PC-9 (cell line): ENCODE data around the gene ZNF331. TPM values are rescaled to one million over a fixed set of nuclear protein-coding genes. Genes with fewer than 3 reads are reported as not detected.
A peak's percentile ranks its signal among the peaks of the same experiment; 100 is the strongest.

Experiments
- BruUV-seq: library from RNA; stranded (reverse); fragments of 400-500 nt; replicated peaks from 2 replicates; lab custom pipeline; 2021; lab: Mats Ljungman, UMichigan
- CTCF ChIA-PET: fragments of 300-600 bp; sonication (Branson Sonifier 250); formaldehyde crosslinking; loops from one replicate; lab custom pipeline; 2022; ENCODE audit warnings: antibody characterized with exemption; lab: Charles Lee
- POLR2A ChIA-PET: fragments of 300-600 bp; sonication (Branson Sonifier 250); formaldehyde crosslinking; loops from one replicate; lab custom pipeline; 2022; ENCODE audit warnings: antibody characterized with exemption; ENCODE audit not compliant: unreplicated experiment; lab: Charles Lee
- DNase-seq, 2 experiments: peaks; one replicate each; pipeline versions ENCODE4 v3.0.0 to v3.0.0-alpha.2; 2015 to 2022; ENCODE audit warnings: mixed read lengths in 1 of 2
- H2AFZ ChIP-seq: fragments of 200-600 bp; sonication (generic); 2 replicates; pipeline ENCODE4 v1.8.1; 2017; ENCODE audit warnings: antibody characterized with exemption
- H3F3A ChIP-seq: fragments of 200-600 bp; sonication (generic); 2 replicates; pipeline ENCODE4 v1.8.1; 2017; ENCODE audit warnings: antibody characterized with exemption, mild to moderate bottlenecking, low read depth; ENCODE audit not compliant: insufficient read depth
- H3K27ac ChIP-seq: fragments of 200-600 bp; sonication (generic); 2 replicates; pipeline ENCODE4 v1.6.1; 2016; ENCODE audit warnings: mixed run types
- H3K27me3 ChIP-seq: fragments of 200-600 bp; sonication (generic); 2 replicates; pipeline ENCODE4 v1.6.1; 2016; ENCODE audit warnings: low read depth, mixed run types; ENCODE audit not compliant: insufficient read depth
- H3K36me3 ChIP-seq: fragments of 200-600 bp; sonication (generic); 2 replicates; pipeline ENCODE4 v1.6.1; 2016; ENCODE audit warnings: low read depth, mixed run types
- H3K4me1 ChIP-seq: fragments of 200-600 bp; sonication (generic); replicated peaks from 2 replicates; pipeline ENCODE4 v1.6.1; 2016; ENCODE audit warnings: mixed run types; ENCODE audit not compliant: insufficient read depth
- H3K4me2 ChIP-seq: fragments of 200-600 bp; sonication (generic); 2 replicates; pipeline ENCODE4 v1.6.1; 2017; ENCODE audit warnings: mixed run types
- H3K4me3 ChIP-seq: fragments of 200-600 bp; sonication (generic); 2 replicates; pipeline ENCODE4 v1.6.1; 2016; ENCODE audit warnings: mixed run types
- H3K79me2 ChIP-seq: fragments of 200-600 bp; sonication (generic); 2 replicates; pipeline ENCODE4 v1.6.1; 2017; ENCODE audit warnings: low read depth, mixed run types
- H3K9me2 ChIP-seq: fragments of 200-600 bp; sonication (generic); 2 replicates; pipeline ENCODE4 v1.8.1; 2017; ENCODE audit warnings: mild to moderate bottlenecking; ENCODE audit not compliant: insufficient read depth
- H3K9me3 ChIP-seq: fragments of 200-600 bp; sonication (generic); 2 replicates; pipeline ENCODE4 v1.8.1; 2016; ENCODE audit warnings: low read depth; ENCODE audit not compliant: insufficient read depth
- H4K20me1 ChIP-seq: fragments of 200-600 bp; sonication (generic); 2 replicates; pipeline ENCODE4 v1.8.1; 2017; ENCODE audit not compliant: insufficient read depth
- EZH2 ChIP-seq: fragments of 200-600 bp; sonication (generic); IDR thresholded peaks from 2 replicates; pipeline ENCODE4 v1.8.0; 2017; ENCODE audit warnings: antibody characterized with exemption, low read depth
- intact Hi-C: fragments of 100-400 bp; cut with micrococcal nuclease; formaldehyde crosslinking; loops from one replicate; pipeline ENCODE4 v1.10.0; 2022; ENCODE audit not compliant: unreplicated experiment
- total RNA-seq: library from RNA; stranded (reverse); gene quantifications from 2 replicates; pipeline ENCODE4 v1.2.3, GENCODE V29; 2021
- TF ChIP-seq, protein P1 (sequence below): fragments of 200-600 bp; sonication (generic); conservative IDR thresholded peaks from 2 replicates; pipeline ENCODE4 v1.6.1; 2017; ENCODE audit warnings: mixed run types, antibody characterized with exemption, mild to moderate bottlenecking, moderate library complexity

Gene ZNF331
- total RNA-seq, 1 experiment from 2014 or later = 39.2 TPM

DNA sequence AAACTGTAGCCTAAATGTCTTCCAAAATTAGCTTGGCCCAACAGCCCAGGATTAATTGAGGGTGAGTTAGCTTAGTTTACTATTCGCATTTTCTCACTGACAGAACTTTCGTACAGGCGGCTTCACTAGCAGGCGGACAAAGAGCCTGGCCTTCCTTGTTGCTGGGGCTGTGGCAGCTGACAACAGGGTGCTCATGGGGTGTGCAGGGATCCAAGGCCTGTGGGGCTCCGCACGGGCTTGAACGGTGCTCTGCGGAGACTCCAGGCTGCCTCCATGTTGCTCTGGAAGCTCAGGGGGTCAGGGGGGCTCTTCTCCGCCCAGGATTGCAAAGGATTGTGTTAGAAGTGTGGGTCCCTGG lies 57.5 kb downstream of the ZNF331 start:
- Histone ChIP-seq H3K36me3 (no peaks in the 10 kb centered on the region), H3K4me2 (no peak overlapping the region), H2AFZ (no peak overlapping the region), H3K27me3 (no peaks in the 10 kb centered on the region), H3F3A (peaks cover 18% of the 10 kb centered on the region; the same call in 1 of the 2 replicates), H3K79me2 (no peaks in the 10 kb centered on the region), H3K9me2 (no peaks in the 10 kb centered on the region), H3K27ac (no peak overlapping the region), H3K4me3 (no peak overlapping the region), H4K20me1 (no peaks in the 10 kb centered on the region), H3K9me3 (no peaks in the 10 kb centered on the region), H3K4me1 (peaks cover 15% of the 10 kb centered on the region)
- ChIA-PET POLR2A (no interaction called here), CTCF (interaction anchor here (0.5 kb wide), 1 partner anchor 32 kb away, joined by 3 read pairs; no protein-coding TSS in a partner anchor)
- intact Hi-C loops = no loop called here
- BruUV-seq = no TSS peak
- TF ChIP-seq, protein P1, sequence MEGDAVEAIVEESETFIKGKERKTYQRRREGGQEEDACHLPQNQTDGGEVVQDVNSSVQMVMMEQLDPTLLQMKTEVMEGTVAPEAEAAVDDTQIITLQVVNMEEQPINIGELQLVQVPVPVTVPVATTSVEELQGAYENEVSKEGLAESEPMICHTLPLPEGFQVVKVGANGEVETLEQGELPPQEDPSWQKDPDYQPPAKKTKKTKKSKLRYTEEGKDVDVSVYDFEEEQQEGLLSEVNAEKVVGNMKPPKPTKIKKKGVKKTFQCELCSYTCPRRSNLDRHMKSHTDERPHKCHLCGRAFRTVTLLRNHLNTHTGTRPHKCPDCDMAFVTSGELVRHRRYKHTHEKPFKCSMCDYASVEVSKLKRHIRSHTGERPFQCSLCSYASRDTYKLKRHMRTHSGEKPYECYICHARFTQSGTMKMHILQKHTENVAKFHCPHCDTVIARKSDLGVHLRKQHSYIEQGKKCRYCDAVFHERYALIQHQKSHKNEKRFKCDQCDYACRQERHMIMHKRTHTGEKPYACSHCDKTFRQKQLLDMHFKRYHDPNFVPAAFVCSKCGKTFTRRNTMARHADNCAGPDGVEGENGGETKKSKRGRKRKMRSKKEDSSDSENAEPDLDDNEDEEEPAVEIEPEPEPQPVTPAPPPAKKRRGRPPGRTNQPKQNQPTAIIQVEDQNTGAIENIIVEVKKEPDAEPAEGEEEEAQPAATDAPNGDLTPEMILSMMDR = no peak
- no peak for DNase-seq

DNA sequence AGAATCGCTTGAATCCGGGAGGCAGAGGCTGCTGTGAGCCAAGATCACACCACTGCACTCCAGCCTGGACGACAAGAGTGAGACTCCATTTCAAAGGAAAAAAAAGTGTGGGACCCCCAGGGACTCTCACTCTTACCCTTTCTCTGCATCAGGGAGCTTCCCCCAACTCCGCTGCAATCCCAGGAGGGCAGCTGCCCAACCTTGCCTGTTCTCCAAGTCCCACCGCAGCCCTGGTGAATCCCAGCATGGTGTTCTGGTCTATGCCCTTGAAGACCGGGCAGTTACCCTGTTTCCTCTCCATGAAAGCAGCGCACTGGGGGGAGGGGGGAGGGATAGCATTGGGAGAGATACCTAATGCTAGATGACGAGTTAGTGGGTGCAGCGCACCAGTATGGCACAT lies 58.1 kb downstream of the ZNF331 start:
- H3F3A ChIP-seq = peaks cover 18% of the 10 kb centered on the region; the same call in 1 of the 2 replicates
- no peak for DNase-seq
- POLR2A ChIA-PET = no interaction called here
- no peak overlapping the region for H3K4me2 ChIP-seq
- no peaks in the 10 kb centered on the region for H3K79me2 ChIP-seq
- no peak overlapping the region for H2AFZ ChIP-seq
- no peak overlapping the region for H3K4me3 ChIP-seq
- intact Hi-C loops = no loop called here
- H3K9me3 ChIP-seq = no peaks in the 10 kb centered on the region
- H3K36me3 ChIP-seq = no peaks in the 10 kb centered on the region
- no peaks in the 10 kb centered on the region for H3K9me2 ChIP-seq
- no TSS peak for BruUV-seq
- no peaks in the 10 kb centered on the region for H4K20me1 ChIP-seq
- H3K27ac ChIP-seq = no peak overlapping the region
- H3K27me3 ChIP-seq = no peaks in the 10 kb centered on the region
- peaks cover 15% of the 10 kb centered on the region for H3K4me1 ChIP-seq
- TF ChIP-seq EZH2 = no peak
- CTCF ChIA-PET = no interaction called here

GRCh38 chr19:53597023-53597422 lies 59.1 kb downstream of the ZNF331 start:
- Histone ChIP-seq H3K27ac (peak overlapping the region; percentile 40), H4K20me1 (no peaks in the 10 kb centered on the region), H3K9me2 (no peaks in the 10 kb centered on the region), H3K4me1 (peaks cover 15% of the 10 kb centered on the region), H3K4me2 (peak overlapping the region; percentile 3), H3K4me3 (no peak overlapping the region), H3K79me2 (no peaks in the 10 kb centered on the region), H2AFZ (no peak overlapping the region), H3K36me3 (no peaks in the 10 kb centered on the region), H3K9me3 (no peaks in the 10 kb centered on the region), H3F3A (peaks cover 18% of the 10 kb centered on the region; the same call in 1 of the 2 replicates), H3K27me3 (no peaks in the 10 kb centered on the region)
- DNase-seq = peak; percentile 90 to 91
- ChIA-PET CTCF (interaction anchor here (0.7 kb wide), 1 partner anchor 433 kb away, joined by 16 read pairs; no protein-coding TSS in a partner anchor), POLR2A (no interaction called here)
- intact Hi-C loops = loop anchor here (1.0 kb wide), 1 partner anchor 15 kb away; no protein-coding TSS in a partner anchor
- no TSS peak for BruUV-seq
- TF ChIP-seq EZH2 = no peak
- TF ChIP-seq, protein P1 = no peak

DNA sequence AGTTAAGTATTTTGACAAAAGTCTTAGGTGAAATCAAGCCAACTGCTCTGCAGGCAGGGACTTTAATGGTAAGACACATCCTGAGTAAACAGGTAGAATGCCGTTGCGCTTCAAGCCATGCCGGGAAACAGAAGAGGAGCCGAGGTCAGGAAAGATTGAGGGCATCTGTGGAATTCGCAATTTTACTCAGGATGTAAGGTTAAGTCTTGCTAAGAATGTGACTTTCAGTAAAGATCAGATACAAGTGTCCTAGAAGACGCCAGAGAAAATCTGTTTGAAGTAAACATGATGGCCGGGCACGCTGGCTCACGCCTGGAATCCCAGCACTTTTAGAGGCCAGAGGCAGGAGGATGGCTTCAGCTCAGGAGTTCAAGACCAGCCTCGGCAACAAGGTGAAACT lies 60.4 kb downstream of the ZNF331 start:
- CTCF ChIA-PET = no interaction called here

More for the DNA sequence above, 60.4 kb downstream of the ZNF331 start:
- Histone ChIP-seq H4K20me1 (no peaks in the 10 kb centered on the region), H3K79me2 (no peaks in the 10 kb centered on the region), H3K4me1 (peaks cover 15% of the 10 kb centered on the region), H3K36me3 (no peaks in the 10 kb centered on the region), H3K27ac (peak overlapping the region; percentile 40), H3K9me2 (no peaks in the 10 kb centered on the region), H3K4me3 (no peak overlapping the region), H3K4me2 (no peak overlapping the region), H3F3A (peaks cover 18% of the 10 kb centered on the region; the same call in 1 of the 2 replicates), H3K27me3 (no peaks in the 10 kb centered on the region), H2AFZ (no peak overlapping the region), H3K9me3 (no peaks in the 10 kb centered on the region)
- intact Hi-C loops = no loop called here
- no peak for DNase-seq
- TF ChIP-seq, protein P1 = no peak
- TF ChIP-seq EZH2 = no peak
- POLR2A ChIA-PET = no interaction called here
- no TSS peak for BruUV-seq
